MCF 10A (cell line): ENCODE results near the gene COL21A1. TPM values are rescaled to one million over a fixed set of nuclear protein-coding genes. Genes with fewer than 3 reads are reported as not detected.

Experiments used
- BruUV-seq: library from RNA; stranded (reverse); fragments of 400-500 nt; replicated peaks from 2 replicates; lab custom pipeline; 2021; lab: Mats Ljungman, UMichigan
- CTCF ChIA-PET: fragments of 300-600 bp; sonication (Branson Sonifier 250); formaldehyde crosslinking; extraction: SDS; loops from one replicate; lab custom pipeline; 2021; ENCODE audit warnings: antibody characterized with exemption, inconsistent platforms; lab: Yijun Ruan, JAX
- POLR2A ChIA-PET: fragments of 300-600, 350-650 bp; sonication (Branson Sonifier 250); formaldehyde crosslinking; extraction: SDS; loops from one replicate; lab custom pipeline; 2020; ENCODE audit warnings: antibody characterized with exemption, inconsistent platforms; lab: Yijun Ruan, JAX
- DNase-seq: peaks from one replicate; pipeline ENCODE4 v3.0.0-alpha.2; 2018; ENCODE audit not compliant: unreplicated experiment
- H3K27ac Mint-ChIP-seq: one replicate; pipeline ENCODE4 v1.8.0; 2022; ENCODE audit warnings: mild to moderate bottlenecking, low read depth, mixed read lengths; ENCODE audit not compliant: unreplicated experiment
- H3K27me3 Mint-ChIP-seq: one replicate; pipeline ENCODE4 v1.8.0; 2022; ENCODE audit warnings: mixed read lengths; ENCODE audit not compliant: insufficient read depth, unreplicated experiment
- H3K36me3 Mint-ChIP-seq: one replicate; pipeline ENCODE4 v1.8.0; 2022; ENCODE audit warnings: mild to moderate bottlenecking, moderate library complexity, mixed read lengths; ENCODE audit not compliant: insufficient read depth, unreplicated experiment
- H3K4me1 Mint-ChIP-seq: one replicate; pipeline ENCODE4 v1.8.0; 2022; ENCODE audit warnings: mixed read lengths; ENCODE audit not compliant: insufficient read depth, unreplicated experiment
- H3K4me3 Mint-ChIP-seq: one replicate; pipeline ENCODE4 v1.8.0; 2022; ENCODE audit warnings: mild to moderate bottlenecking, moderate library complexity, mixed read lengths; ENCODE audit not compliant: unreplicated experiment
- H3K9me3 Mint-ChIP-seq: one replicate; pipeline ENCODE4 v1.8.0; 2022; ENCODE audit warnings: mixed read lengths; ENCODE audit not compliant: unreplicated experiment
- intact Hi-C: fragments of 100-400 bp; cut with micrococcal nuclease; formaldehyde crosslinking; loops from 2 replicates; pipeline ENCODE4 v1.14.1; 2022
- total RNA-seq: library from RNA; stranded (reverse); gene quantifications from 2 replicates; pipeline ENCODE4 v1.2.3, GENCODE V29; 2022
- TF ChIP-seq, protein P1 (sequence below): fragments of 200-600 bp; IDR thresholded peaks from one replicate; pipeline ENCODE4 v1.8.0; 2022; ENCODE audit warnings: antibody characterized with exemption, mild to moderate bottlenecking; ENCODE audit not compliant: unreplicated experiment

COL21A1 gene
- total RNA-seq, 1 experiment from 2014 or later: 1.8 TPM

DNA sequence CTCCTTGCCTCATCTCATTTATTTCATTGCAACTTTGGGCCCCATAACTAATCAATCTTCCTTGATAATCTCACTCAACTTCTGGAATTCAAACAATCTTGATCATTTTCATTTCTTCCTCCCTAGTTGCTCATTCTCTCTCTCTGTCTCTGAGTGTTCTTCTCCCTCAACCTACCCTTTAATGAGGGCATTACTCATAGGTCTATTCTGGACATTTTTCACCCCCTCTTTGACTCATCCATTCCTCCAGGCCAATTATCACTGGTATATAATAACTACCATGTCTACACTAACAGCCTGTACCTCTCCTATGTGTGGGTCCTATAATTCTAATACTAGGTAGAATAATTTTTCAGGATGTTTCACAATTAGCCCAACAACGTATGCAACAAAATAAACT is 78.8 kb downstream of the COL21A1 start:
- no peak overlapping the region for H3K27ac Mint-ChIP-seq
- ChIA-PET CTCF (no interaction called here), POLR2A (no interaction called here)
- BruUV-seq: no TSS peak
- H3K4me3 Mint-ChIP-seq: no peak overlapping the region
- H3K9me3 Mint-ChIP-seq: peaks cover 22% of the 10 kb centered on the region
- peak; percentile 3 for DNase-seq
- H3K27me3 Mint-ChIP-seq: no peaks in the 10 kb centered on the region
- intact Hi-C loops: no loop called here
- no peaks in the 10 kb centered on the region for H3K36me3 Mint-ChIP-seq
- H3K4me1 Mint-ChIP-seq: peaks cover 11% of the 10 kb centered on the region
- TF ChIP-seq, protein P1, sequence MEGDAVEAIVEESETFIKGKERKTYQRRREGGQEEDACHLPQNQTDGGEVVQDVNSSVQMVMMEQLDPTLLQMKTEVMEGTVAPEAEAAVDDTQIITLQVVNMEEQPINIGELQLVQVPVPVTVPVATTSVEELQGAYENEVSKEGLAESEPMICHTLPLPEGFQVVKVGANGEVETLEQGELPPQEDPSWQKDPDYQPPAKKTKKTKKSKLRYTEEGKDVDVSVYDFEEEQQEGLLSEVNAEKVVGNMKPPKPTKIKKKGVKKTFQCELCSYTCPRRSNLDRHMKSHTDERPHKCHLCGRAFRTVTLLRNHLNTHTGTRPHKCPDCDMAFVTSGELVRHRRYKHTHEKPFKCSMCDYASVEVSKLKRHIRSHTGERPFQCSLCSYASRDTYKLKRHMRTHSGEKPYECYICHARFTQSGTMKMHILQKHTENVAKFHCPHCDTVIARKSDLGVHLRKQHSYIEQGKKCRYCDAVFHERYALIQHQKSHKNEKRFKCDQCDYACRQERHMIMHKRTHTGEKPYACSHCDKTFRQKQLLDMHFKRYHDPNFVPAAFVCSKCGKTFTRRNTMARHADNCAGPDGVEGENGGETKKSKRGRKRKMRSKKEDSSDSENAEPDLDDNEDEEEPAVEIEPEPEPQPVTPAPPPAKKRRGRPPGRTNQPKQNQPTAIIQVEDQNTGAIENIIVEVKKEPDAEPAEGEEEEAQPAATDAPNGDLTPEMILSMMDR: no peak

DNA sequence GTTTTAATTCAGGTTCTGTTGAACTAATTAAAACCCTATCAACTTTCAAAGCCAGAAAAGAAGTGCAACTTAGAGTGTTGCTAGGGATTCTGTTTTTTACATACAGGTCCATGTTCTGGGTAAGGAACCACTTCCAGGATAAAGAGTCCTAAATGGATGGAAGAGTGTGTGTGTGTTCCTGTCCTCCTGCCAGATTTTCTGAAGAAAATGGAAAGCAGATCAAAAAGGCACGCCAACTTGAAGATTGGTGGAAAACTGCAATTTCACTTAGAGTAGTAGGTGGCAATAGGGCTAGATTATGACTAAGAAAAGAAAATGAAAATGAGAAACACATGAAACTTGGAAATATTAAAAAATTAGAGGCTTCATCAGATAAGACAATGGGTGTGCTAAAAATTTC is 85.3 kb downstream of the COL21A1 start:
- H3K4me1 Mint-ChIP-seq: no peaks in the 10 kb centered on the region
- no peaks in the 10 kb centered on the region for H3K27me3 Mint-ChIP-seq
- TF ChIP-seq, protein P1: no peak
- H3K36me3 Mint-ChIP-seq: no peaks in the 10 kb centered on the region
- POLR2A ChIA-PET: no interaction called here
- no peak overlapping the region for H3K4me3 Mint-ChIP-seq
- no peaks in the 10 kb centered on the region for H3K9me3 Mint-ChIP-seq
- H3K27ac Mint-ChIP-seq: no peak overlapping the region
- DNase-seq: no peak
- CTCF ChIA-PET: no interaction called here
- intact Hi-C loops: no loop called here
- no TSS peak for BruUV-seq

DNA sequence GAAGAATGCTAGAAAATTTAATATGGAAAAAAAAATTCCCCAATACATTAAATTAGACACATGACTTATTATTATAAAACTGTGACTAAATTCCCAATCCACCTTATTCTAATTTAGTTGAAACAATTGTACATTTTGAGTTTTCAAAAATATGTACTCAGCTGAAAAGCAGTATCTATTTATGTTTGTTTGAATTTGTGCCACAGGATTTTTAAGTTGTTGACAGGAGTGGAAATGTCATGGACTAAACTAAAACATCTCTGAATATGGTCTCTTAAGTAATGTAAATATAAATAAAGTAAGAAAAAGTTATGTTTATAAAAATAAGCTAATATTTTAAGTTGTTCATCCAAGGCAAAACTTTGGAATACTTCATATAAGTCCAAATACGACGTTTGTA is 86.9 kb downstream of the COL21A1 start:
- intact Hi-C loops: no loop called here
- Mint-ChIP-seq H3K4me3 (no peak overlapping the region), H3K27ac (no peak overlapping the region), H3K36me3 (no peaks in the 10 kb centered on the region), H3K4me1 (peaks cover 7% of the 10 kb centered on the region), H3K27me3 (no peaks in the 10 kb centered on the region), H3K9me3 (no peaks in the 10 kb centered on the region)
- no peak for DNase-seq
- ChIA-PET CTCF (no interaction called here), POLR2A (no interaction called here)
- BruUV-seq: no TSS peak
- TF ChIP-seq, protein P1: no peak

DNA sequence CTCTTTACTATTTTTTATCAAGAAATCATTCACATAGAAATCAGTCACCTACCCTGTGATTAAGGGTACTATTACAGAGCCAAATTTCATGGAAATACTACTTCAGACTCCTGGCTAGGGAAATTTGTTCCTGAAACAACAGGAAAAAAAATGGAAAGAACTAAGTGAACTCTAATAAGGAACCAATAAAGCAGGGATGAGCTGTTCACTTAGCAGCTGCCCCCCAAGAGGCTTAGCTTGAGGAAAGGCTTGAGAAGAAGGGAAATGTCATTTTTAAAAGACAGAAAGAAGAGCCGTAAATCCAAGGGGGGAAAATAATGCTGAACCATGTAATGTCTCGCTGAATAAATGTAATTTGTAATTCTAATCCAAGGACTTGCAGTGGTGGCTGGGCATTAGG is 88.8 kb downstream of the COL21A1 start:
- H3K27me3 Mint-ChIP-seq: no peaks in the 10 kb centered on the region
- intact Hi-C loops: no loop called here
- H3K4me1 Mint-ChIP-seq: peaks cover 7% of the 10 kb centered on the region
- H3K9me3 Mint-ChIP-seq: peaks cover 18% of the 10 kb centered on the region
- no peak for DNase-seq
- TF ChIP-seq, protein P1: no peak
- no TSS peak for BruUV-seq
- H3K27ac Mint-ChIP-seq: no peak overlapping the region
- H3K36me3 Mint-ChIP-seq: no peaks in the 10 kb centered on the region
- ChIA-PET CTCF (no interaction called here), POLR2A (no interaction called here)
- no peak overlapping the region for H3K4me3 Mint-ChIP-seq
